Measurements from ENCODE around the gene FAN1.

DNA sequence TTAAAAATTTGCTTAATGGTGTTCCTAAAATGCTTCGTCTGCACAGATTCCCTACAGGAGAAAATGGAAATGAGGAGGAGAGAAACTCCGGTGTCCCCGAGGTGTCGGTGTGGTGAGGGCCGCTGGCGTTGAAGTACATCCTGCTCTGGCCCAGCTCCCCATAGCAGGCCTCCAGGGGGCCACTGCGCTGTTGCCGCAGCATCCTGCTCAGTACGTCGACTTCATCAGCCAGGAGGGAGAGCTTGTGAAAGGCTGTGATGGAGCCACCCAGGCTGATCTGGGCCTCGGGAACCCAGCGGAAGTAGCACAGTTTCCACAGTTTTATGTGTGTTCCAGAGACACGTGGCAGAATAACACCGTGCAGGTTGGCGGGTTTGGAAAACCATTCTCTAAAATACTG, 37.8 kb downstream of the FAN1 start:
- no peak for TF ChIP-seq POLR2AphosphoS5 (IDR thresholded peaks at IDR 0.05)
- TF ChIP-seq, protein P1, sequence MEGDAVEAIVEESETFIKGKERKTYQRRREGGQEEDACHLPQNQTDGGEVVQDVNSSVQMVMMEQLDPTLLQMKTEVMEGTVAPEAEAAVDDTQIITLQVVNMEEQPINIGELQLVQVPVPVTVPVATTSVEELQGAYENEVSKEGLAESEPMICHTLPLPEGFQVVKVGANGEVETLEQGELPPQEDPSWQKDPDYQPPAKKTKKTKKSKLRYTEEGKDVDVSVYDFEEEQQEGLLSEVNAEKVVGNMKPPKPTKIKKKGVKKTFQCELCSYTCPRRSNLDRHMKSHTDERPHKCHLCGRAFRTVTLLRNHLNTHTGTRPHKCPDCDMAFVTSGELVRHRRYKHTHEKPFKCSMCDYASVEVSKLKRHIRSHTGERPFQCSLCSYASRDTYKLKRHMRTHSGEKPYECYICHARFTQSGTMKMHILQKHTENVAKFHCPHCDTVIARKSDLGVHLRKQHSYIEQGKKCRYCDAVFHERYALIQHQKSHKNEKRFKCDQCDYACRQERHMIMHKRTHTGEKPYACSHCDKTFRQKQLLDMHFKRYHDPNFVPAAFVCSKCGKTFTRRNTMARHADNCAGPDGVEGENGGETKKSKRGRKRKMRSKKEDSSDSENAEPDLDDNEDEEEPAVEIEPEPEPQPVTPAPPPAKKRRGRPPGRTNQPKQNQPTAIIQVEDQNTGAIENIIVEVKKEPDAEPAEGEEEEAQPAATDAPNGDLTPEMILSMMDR (IDR thresholded peaks at IDR 0.05), result no peak
- TF ChIP-seq POLR2A (IDR thresholded peaks at IDR 0.05), result no peak
- TF ChIP-seq EP300 (IDR thresholded peaks at IDR 0.05), result no peak

All from upper lobe of left lung (tissue), 4 donors.